HepG2 (cell line): ENCODE data around the gene PLEKHG2. TPM values are rescaled to one million over a fixed set of nuclear protein-coding genes. Genes with fewer than 3 reads are reported as not detected.

Experiments used
- ATF4 ChIP-seq, 2 experiments: fragments of 450-650 bp in 1 of 2; sonication (generic) in 1 of 2; formaldehyde crosslinking; IDR thresholded peaks; 2 replicates each; pipeline versions ENCODE4 v1.5.0 to v1.8.0; 2020 to 2022; ENCODE audit warnings: mild to moderate bottlenecking in 1 of 2, missing genetic modification reagents in 1 of 2
- ATM ChIP-seq: fragments of 450-650 bp; IDR thresholded peaks from 2 replicates; pipeline ENCODE4 v1.7.1; 2017; ENCODE audit warnings: mild to moderate bottlenecking, borderline replicate concordance
- CENPX ChIP-seq: sonication (generic); formaldehyde crosslinking; IDR thresholded peaks from 2 replicates; pipeline ENCODE4 v1.9.0; 2021; ENCODE audit warnings: mild to moderate bottlenecking, missing genetic modification reagents, moderate library complexity
- HNRNPUL1 ChIP-seq: fragments of 200-400 bp; formaldehyde crosslinking; IDR thresholded peaks from 2 replicates; pipeline ENCODE4 v1.6.1; 2017; ENCODE audit warnings: low read depth, mild to moderate bottlenecking, low read length, moderate library complexity
- IKZF1 ChIP-seq: fragments of 450-650 bp; IDR thresholded peaks from 2 replicates; pipeline ENCODE4 v1.7.1; 2016
- NBN ChIP-seq: fragments of 450-650 bp; conservative IDR thresholded peaks from 2 replicates; pipeline ENCODE4 v1.6.1; 2017
- TAF15 ChIP-seq: fragments of 200-400 bp; formaldehyde crosslinking; IDR thresholded peaks from one replicate; pipeline ENCODE4 v1.6.1; 2018; ENCODE audit warnings: mild to moderate bottlenecking, low read depth, low read length; ENCODE audit not compliant: poor library complexity, severe bottlenecking
- ZBTB46 ChIP-seq: sonication (generic); formaldehyde crosslinking; IDR thresholded peaks from 2 replicates; pipeline ENCODE4 v1.4.0; 2020; ENCODE audit warnings: mild to moderate bottlenecking, missing genetic modification reagents, borderline replicate concordance
- ZKSCAN1 ChIP-seq: fragments of 150-350 bp; IDR thresholded peaks from 2 replicates; pipeline ENCODE4 v1.6.1; 2014; ENCODE audit warnings: low read length
- ZNF280B ChIP-seq: sonication (generic); formaldehyde crosslinking; IDR thresholded peaks from 2 replicates; pipeline ENCODE4 v1.5.0; 2020; ENCODE audit warnings: missing genetic modification reagents, mild to moderate bottlenecking, borderline replicate concordance
- ZNF350 ChIP-seq: sonication (generic); formaldehyde crosslinking; IDR thresholded peaks from 2 replicates; pipeline ENCODE4 v1.4.0; 2020; ENCODE audit warnings: mild to moderate bottlenecking, low read depth, missing genetic modification reagents, borderline replicate concordance
- ZNF782 ChIP-seq: sonication (generic); formaldehyde crosslinking; IDR thresholded peaks from 2 replicates; pipeline ENCODE4 v1.4.0; 2020; ENCODE audit warnings: missing genetic modification reagents, mild to moderate bottlenecking, borderline replicate concordance
- ZNF841 ChIP-seq: sonication (generic); formaldehyde crosslinking; IDR thresholded peaks from 2 replicates; pipeline ENCODE4 v1.8.1; 2023; ENCODE audit warnings: missing genetic modification reagents, borderline replicate concordance
- polyA plus RNA-seq, 8 experiments: library from polyadenylated mRNA; depleted of rRNA in 3 of 8; stranded (reverse) in 7 of 8; unstranded in 1 of 8; fragments of >200 nt; fragmentation: Illumina TruSeq in 4 of 8; extraction: Trizol in 4 of 8; gene quantifications; 2 replicates each; pipeline versions ENCODE4 v1.2.1 to v1.2.3, GENCODE V29; 2011 to 2016; ENCODE audit warnings: low read depth in 4 of 8, missing spikeins in 1 of 8, mixed read lengths in 1 of 8; ENCODE audit not compliant: insufficient read depth in 1 of 8
- total RNA-seq, 5 experiments: library from RNA; depleted of rRNA; stranded (reverse); fragments of >200 nt; fragmentation: Illumina TruSeq; extraction: Trizol; gene quantifications; 2 replicates each; pipeline ENCODE4 v1.2.3, GENCODE V29; 2016; ENCODE audit warnings: low read depth in 1 of 5
- TF ChIP-seq, protein P1 (sequence below): sonication (generic); formaldehyde crosslinking; IDR thresholded peaks from 2 replicates; pipeline ENCODE4 v1.4.0; 2020; ENCODE audit warnings: missing genetic modification reagents, borderline replicate concordance
- TF ChIP-seq, protein P2 (sequence below): sonication (generic); formaldehyde crosslinking; IDR thresholded peaks from 2 replicates; pipeline ENCODE4 v1.4.0; 2020; ENCODE audit warnings: missing genetic modification reagents

PLEKHG2 gene
- total and polyA plus RNA-seq, 2 of the 13 experiments (the other 11 are each of a cell fraction or from before 2014, with no cell fraction given): 3.6 to 6.8 TPM

- TF ChIP-seq ZKSCAN1 (no peak), ZNF280B (0 out of 2 replicates have a peak, but pooled peaks have one; percentile 10), ZNF782 (CRISPR knock-in tag) (peak; percentile 67; the same call in 1 of the 2 replicates), HNRNPUL1 (no peak), IKZF1 (no peak), ZNF350 (CRISPR knock-in tag) (peak; percentile 70; the same call in 1 of the 2 replicates), ATM (no peak), NBN (no peak), ZNF841 (no peak), CENPX (CRISPR knock-in tag) (no peak), ZBTB46 (no peak), ATF4 (CRISPR knock-in tag; IDR thresholded peaks at IDR 0.05) (peak in 1 of 2 experiments; percentile 25; a peak in 2 of 4 replicates), TAF15 (no peak)
- TF ChIP-seq, protein P1, sequence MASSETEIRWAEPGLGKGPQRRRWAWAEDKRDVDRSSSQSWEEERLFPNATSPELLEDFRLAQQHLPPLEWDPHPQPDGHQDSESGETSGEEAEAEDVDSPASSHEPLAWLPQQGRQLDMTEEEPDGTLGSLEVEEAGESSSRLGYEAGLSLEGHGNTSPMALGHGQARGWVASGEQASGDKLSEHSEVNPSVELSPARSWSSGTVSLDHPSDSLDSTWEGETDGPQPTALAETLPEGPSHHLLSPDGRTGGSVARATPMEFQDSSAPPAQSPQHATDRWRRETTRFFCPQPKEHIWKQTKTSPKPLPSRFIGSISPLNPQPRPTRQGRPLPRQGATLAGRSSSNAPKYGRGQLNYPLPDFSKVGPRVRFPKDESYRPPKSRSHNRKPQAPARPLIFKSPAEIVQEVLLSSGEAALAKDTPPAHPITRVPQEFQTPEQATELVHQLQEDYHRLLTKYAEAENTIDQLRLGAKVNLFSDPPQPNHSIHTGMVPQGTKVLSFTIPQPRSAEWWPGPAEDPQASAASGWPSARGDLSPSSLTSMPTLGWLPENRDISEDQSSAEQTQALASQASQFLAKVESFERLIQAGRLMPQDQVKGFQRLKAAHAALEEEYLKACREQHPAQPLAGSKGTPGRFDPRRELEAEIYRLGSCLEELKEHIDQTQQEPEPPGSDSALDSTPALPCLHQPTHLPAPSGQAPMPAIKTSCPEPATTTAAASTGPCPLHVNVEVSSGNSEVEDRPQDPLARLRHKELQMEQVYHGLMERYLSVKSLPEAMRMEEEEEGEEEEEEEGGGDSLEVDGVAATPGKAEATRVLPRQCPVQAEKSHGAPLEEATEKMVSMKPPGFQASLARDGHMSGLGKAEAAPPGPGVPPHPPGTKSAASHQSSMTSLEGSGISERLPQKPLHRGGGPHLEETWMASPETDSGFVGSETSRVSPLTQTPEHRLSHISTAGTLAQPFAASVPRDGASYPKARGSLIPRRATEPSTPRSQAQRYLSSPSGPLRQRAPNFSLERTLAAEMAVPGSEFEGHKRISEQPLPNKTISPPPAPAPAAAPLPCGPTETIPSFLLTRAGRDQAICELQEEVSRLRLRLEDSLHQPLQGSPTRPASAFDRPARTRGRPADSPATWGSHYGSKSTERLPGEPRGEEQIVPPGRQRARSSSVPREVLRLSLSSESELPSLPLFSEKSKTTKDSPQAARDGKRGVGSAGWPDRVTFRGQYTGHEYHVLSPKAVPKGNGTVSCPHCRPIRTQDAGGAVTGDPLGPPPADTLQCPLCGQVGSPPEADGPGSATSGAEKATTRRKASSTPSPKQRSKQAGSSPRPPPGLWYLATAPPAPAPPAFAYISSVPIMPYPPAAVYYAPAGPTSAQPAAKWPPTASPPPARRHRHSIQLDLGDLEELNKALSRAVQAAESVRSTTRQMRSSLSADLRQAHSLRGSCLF (CRISPR knock-in tag): no peak
- TF ChIP-seq, protein P2, sequence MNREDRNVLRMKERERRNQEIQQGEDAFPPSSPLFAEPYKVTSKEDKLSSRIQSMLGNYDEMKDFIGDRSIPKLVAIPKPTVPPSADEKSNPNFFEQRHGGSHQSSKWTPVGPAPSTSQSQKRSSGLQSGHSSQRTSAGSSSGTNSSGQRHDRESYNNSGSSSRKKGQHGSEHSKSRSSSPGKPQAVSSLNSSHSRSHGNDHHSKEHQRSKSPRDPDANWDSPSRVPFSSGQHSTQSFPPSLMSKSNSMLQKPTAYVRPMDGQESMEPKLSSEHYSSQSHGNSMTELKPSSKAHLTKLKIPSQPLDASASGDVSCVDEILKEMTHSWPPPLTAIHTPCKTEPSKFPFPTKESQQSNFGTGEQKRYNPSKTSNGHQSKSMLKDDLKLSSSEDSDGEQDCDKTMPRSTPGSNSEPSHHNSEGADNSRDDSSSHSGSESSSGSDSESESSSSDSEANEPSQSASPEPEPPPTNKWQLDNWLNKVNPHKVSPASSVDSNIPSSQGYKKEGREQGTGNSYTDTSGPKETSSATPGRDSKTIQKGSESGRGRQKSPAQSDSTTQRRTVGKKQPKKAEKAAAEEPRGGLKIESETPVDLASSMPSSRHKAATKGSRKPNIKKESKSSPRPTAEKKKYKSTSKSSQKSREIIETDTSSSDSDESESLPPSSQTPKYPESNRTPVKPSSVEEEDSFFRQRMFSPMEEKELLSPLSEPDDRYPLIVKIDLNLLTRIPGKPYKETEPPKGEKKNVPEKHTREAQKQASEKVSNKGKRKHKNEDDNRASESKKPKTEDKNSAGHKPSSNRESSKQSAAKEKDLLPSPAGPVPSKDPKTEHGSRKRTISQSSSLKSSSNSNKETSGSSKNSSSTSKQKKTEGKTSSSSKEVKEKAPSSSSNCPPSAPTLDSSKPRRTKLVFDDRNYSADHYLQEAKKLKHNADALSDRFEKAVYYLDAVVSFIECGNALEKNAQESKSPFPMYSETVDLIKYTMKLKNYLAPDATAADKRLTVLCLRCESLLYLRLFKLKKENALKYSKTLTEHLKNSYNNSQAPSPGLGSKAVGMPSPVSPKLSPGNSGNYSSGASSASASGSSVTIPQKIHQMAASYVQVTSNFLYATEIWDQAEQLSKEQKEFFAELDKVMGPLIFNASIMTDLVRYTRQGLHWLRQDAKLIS (CRISPR knock-in tag): no peak
These were observed 21.6 kb upstream of the PLEKHG2 start, which contains the start of the genes MED29 and PAF1 (continued) for GRCh38 chr19:39390751-39391437.
